ENCODE results near the gene DNAI1.

- TF ChIP-seq POLR2A (IDR thresholded peaks at IDR 0.05): no peak
- no peak for TF ChIP-seq CTCF (IDR thresholded peaks at IDR 0.05)
- no peak for TF ChIP-seq EP300 (IDR thresholded peaks at IDR 0.05)
Measured at GRCh38 chr9:34451545-34451944, 7.1 kb upstream of the DNAI1 start.

All from tibial nerve (tissue), 4 donors.